IPS DF 4.7 (cell line): ENCODE results near the gene CNTNAP2.
"Not testable (repeated sequence)": the region's sequence is repeated elsewhere in the genome, so short reads cannot be mapped to it uniquely, and the experiment has no call there.

Experiments
- DNase-seq: peaks from one replicate; pipeline ENCODE4 v3.0.0-alpha.2; 2013; ENCODE audit warnings: low spot score; ENCODE audit errors: extremely low read depth

Gene CNTNAP2

DNA sequence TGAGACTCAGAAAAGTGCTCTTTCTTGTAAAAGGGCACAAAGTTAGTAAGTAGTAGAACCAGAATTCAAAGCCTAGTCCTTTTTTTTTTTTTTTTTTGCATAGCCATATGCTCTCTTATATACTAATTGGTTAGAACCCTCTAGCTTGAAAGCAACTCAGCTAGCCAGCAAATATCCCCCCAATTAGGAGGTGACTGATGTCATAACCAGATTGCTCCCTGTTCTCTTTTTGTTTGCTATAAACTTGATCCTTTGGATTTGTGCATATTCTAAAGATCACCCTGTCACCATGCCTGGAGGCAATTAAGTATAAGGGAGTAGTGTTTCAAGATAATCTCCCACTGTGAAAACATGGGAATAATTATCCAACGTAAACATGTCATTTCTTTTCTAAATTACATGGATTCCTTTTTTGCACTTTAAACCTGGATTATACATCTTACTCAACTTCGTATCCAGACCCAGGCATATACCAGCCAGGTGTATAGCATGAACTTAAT is 963.4 kb downstream of the CNTNAP2 start:
- DNase-seq, result no peak

DNA sequence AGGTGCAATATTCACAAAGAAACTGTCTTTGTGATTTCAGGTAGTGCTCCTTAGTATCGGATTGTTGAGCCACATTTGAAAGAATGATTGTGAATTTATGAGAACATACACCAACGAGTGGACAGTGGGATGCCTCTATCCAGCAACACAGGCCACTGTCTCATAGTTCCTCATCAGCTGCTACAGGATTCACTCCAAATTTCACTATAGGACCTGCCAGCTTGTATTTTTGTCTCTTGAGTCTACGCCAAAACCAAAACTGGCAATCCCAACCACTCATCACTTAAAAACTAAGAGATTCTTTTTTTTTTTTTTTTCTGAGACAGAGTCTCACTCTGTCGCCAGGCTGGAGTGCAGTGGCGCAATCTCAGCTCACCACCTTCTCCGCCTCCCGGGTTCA is 964.5 kb downstream of the CNTNAP2 start:
- no peak for DNase-seq

DNA sequence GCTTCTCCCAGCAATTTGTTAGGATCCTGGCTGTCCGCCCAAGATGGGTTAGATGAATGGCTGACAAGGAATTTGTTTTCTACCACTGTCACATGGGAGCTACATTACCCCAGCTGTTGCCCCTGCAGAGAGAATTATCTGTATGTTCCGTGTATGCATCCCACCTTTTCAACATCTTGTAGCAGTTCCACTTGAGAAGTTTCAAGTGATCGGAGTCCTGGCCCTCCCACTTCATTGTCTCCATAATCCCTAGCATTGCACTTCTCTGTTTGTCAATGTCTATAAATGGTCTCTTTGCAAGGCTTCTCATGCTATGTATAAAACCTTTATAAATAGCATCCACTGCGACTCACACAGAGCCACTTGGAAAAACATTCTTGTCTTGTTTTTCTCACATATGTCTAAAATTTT is 972.5 kb downstream of the CNTNAP2 start:
- no peak for DNase-seq

DNA sequence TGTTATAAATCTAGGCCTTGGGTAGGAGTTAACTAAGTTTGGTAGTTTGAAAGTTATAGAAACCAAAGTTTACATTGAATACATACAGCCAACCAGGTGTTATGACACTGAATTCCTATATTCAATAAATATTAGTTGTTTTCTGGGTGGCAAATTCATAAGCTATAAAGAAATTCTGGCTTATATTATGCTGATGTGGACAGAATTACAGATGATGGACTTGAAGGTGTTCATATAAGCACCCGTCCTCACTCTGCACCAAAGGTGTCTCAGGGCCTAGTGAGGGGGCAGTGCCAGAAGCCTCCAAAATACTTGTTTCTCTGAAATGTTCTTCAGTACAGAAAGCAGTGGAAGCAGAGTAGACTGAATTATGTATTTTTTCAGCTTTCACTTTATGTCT is 973.0 kb downstream of the CNTNAP2 start:
- no peak for DNase-seq

DNA sequence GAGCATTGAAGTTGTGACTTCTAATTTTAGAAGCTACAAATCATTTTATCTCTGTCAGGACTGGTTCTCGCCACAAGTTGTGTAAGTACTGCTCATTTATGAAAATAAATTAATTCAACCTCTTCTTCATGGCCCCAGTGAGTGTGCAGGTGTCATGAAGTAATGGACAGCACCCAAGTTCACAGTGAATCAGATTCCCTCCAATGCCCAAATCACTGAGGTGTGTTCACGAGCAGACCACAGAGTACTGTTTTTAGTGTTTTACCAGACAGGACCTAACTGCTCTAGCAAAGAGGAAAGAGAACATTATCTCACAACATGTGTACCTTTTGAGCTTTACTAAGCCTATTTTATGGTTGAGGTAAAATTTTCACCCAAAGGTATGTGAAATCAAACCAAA is 980.0 kb downstream of the CNTNAP2 start:
- no peak for DNase-seq

DNA sequence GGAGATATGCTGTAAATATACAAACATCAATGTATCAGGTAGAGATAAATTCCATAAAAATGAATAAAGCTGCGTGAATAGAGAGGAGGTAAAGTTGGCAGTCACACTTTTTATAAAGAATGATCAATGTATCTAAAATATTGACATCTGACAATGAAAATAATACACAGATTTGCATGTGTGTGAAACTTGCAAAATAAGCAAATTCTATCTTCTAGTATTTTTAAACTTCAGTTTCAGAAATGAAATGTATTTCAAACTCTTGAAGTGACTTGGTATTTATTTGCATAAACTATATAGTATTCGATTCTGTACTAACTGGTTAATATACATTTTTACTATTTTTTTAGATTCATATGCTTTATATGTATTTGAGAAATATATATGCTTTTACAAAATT is 986.6 kb downstream of the CNTNAP2 start:
- DNase-seq, result no peak

DNA sequence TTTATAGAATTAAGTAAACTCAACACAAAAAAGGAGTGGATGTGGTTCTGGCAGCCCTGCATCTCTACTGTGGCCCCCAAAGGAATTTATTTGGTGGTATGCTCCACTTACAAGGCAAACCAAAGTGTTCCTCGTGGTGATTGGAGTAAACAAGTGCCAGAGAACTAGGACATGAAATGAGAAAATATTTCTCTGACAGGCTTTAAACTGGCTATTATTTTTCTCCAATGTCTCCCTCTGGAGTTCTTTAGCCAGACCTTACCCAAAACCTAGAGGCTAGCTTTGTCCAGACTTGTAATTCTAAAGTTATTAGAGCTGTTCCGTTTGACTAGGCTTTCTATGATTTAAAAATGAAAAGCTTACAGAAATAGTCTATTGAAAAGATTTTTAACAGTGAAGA is 990.1 kb downstream of the CNTNAP2 start:
- no peak for DNase-seq

DNA sequence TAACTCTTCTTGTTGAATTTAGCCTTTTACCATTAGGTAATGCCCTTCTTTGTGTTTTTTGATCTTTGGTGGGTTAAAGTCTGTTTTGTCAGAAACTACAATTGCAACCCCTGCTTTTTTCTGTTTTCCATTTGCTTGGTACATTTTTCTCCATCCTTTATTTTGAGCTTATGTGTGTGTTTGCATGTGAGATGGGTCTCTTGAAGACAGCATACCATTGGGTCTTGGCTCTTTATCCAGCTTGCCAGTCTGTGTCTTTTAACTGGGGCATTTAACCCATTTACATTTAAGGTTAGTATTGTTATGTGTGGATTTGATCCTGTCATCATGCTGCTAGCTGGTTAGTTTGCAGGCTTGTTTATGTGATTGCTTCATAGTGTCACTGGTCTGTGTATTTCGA is 997.9 kb downstream of the CNTNAP2 start:
- not testable (repeated sequence) for DNase-seq

DNA sequence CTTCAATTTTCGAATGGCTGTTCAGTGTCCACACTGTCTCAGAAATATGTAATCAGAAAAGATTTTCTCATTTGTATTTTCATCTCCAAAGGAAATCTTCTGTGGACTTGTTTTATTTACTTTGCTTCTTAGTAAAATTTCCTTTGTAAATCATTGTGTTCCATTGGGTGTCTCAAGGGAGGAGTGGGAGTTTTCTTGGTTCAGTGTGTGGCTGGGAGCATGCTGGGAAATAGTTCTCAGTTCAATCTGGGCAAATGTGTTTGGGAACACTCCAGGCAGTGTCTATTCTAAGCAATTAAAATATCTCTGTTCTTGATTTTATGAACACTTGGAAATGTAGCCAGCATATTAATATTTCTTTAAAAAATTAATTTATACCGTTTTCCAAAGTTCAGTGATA is 1019.8 kb downstream of the CNTNAP2 start:
- no peak for DNase-seq

DNA sequence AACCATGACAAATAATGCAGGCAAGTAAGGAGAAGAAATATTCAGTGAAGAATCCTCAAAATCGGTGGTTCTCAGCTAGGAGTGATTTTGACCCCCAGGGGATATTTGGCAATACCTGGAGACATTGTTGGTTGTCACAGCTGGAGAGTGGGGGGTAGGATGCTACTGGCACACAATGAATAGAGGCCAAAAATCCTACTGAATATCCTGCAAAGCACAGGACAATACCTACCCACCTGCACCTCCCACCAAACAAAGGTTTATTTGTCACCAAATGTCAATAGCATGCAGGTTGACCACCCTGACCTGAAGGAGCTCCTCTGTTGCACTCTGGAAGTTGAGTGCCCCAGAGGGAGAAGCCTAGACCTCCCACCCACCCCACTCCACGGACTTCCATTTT is 1028.6 kb downstream of the CNTNAP2 start:
- DNase-seq, result no peak

DNA sequence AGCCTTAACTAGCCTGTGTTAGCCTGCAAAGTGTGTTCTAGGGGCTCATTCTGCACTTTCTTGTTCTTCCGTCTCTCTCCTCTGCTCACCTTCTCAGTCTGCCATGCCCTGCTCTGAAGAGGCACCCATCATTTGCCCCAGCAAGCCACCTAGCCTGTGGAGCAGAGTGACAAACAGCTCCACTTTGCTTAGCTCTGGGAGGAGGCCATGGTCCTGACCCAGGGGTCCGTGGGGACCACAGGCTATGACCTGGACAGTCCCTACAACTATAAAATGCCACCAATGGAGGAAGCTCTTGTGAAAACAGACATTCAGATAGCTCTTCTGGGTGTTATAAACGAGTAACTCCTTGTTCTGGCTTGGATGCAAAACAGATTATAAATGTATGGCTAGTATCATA is 1029.6 kb downstream of the CNTNAP2 start:
- DNase-seq, result no peak

DNA sequence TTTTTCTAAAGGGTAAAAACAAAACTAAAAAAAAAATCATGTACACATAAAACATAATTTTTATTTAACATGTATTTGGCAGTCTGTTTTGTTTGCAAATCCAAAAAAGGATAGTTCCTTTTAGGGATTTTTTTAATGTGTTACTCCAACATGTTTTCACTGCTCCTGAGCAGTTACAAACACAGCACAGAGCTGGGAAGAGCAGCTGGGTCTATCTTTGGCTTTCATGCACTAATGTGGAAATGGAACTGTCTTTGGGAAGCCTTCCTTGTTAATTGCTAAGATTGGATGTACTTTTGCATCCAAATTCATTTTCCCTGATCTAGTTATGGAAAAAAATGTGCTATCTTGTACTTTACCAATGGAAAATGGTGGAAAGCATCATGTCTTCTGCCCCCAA is 1035.1 kb downstream of the CNTNAP2 start:
- no peak for DNase-seq

DNA sequence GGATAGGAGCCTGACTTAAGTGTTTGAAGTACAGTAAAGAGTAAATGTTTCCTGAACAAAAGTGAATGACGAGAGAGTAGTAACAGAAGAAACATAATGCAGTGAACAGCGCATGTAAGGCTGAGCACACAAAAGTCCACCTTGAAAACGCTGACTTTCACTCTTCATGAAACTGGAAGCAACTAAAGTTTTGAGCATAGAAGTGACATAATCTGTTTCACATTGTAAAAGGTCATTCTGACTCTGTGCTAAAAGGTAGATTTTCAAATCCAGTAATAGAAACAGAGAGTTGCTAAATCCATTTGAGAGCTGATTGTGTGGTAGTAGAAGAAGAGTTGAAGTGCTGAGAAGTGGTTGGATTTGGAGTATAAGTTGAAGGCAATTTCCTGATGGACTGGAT is 1037.0 kb downstream of the CNTNAP2 start:
- no peak for DNase-seq

DNA sequence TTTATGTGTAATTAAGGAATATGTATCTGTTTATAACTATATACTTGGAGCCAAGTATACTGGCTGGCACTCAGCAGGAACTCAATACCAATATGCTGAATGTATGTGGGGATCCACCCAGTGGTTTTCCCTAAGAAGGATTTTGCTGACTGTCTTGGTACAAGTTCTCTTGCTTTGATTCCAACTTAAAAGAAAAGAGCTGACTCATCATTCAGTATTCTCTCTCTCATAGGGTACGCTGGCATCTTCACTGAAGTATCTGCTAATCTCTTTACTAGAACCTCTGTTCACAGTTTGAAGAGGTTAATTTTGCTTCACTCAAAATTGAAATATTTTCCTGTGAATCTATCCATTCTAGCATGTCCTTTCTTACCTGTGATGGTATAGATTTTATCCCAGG is 1044.8 kb downstream of the CNTNAP2 start:
- no peak for DNase-seq

DNA sequence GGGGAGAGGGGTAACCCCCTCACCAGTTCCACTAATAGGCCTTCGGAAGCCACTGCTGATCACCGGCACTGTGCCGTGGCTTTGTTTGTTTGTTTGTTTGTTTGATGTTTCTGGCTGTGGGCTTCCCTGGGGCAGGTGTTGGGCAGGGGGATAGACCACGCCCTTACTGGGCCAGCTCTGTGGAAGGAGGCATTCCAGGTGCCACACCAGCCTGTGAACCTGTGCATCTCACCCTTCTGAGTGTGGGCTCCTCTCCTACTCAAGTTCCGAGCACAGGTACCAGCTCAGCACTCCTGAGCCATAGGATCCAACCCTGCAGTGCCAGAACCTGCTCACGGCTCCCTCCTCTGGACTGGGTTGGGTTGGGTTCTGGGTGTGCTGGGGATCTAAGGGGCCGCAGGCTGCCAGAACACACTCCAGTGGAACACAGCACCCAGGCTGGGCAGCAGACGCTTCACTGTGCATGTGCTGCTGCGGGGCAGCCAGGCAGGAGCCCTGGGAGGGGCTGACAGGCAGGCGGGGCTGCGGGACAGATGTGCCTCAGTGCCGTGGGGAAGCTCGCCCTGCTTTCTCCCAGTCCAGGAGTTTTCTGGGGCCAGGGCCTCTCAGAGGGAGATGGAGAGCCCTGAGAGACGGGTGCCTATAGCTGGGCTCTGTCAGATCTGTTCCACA is 1053.9 kb downstream of the CNTNAP2 start:
- DNase-seq, result no peak

DNA sequence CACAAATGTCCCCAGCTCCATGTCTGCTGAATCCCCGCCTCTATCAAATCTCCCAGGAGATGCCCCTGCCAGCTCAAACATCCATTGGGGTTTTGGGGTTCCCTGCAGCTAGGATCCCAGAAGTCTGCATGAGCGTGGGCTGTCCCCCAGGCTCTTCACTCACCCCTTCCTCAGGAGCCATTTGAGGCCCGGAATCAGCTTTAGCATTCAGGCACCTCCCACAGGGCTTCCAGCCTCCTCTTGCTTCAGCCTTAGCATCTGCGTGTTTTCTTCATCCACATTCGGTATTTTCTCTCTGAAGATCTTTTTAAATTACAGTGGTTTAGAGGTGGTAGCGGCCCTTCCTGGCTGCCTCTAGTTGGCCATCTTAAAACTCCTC is 1054.4 kb downstream of the CNTNAP2 start:
- DNase-seq, result no peak

DNA sequence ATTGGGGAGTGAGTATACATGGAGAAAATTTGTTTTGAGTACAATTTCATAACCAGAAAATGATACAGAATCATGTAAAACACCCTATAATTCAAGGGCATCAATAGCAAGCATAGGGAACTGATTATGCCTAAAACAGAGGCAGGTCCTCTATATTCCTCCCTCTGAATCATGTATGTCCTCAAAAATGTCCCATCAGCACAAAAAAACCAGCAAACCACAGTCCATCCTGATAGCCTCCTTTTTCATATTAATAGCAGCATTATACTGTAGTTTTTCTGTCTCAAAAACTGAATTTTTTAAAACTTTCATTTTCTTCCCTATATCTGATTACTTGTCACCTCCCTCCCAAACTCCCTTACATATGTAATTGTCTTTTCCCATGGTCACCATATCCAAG is 1057.3 kb downstream of the CNTNAP2 start:
- no peak for DNase-seq

DNA sequence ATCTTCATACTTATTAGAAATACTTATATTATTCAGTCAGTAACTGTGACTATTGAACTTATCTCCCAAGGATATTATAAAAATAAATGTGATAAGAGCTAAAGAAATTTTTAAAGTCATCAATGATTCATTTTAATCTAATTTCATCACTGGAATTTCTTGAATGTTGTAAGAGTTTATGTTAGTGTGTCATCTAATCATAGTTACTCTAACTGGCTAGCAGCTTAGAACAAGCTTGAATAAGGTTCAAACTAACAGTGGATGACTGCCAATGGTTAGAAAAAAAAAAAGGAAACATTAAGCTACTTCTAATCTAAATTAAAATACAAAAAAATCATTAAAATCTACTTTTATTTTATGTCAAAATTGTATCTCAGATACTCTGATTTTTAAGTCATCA is 1066.3 kb downstream of the CNTNAP2 start:
- no peak for DNase-seq

DNA sequence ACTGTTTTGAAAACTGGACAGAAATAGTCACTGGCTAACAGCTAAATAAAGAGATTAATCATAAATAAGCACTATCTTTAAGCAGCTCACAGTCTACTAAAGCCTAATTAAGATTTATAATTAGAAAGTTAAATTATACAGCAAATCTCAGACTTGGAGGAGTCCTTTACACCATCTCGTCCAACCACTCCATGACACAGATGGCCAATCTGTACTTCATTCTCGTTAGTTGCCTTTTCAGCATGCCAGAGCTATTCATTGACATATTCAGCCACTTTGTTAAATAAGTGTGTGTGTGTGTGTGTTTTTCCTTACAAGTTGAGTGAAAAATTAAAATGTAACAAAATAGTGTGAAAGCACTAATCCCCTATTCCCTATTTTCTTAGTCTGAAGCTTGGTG is 1066.7 kb downstream of the CNTNAP2 start:
- DNase-seq, result no peak

DNA sequence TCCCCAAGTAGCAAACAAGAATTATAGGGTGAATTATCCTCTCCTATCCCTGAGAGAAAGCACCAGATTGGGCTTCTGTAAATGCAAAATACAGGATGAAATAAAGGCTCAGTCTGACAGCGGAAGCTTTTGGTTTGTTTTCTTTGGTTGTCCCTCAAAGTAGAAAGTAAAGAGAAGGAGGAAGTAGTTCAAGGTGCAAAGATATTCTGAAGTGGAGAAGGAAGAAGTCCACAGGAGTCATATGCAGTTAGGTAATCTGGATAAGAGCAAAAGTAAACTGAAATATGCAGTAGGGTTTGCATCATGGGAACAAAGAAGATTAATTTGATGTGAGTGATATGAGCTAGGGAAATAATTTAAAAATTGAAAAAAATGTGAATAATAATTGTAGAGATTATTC is 1071.9 kb downstream of the CNTNAP2 start:
- no peak for DNase-seq

DNA sequence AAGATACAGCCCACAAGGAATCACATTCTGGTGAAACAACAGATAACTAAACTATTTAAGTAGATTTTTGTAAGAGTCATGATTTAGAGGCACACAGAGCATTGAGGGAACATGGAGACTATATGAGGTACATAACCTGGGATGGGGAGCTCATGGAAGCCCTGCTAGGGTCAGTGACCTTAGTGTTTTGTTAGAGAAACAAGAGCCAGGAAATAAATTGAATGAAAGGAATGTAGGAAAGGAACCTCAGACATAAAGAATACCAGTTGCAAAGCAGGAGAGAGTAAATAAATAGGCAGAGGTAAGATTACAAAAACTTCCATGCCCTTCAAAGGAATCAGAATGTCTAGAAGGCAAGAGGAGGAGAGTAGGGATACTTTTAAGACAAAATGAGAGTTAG is 1076.9 kb downstream of the CNTNAP2 start:
- no peak for DNase-seq

DNA sequence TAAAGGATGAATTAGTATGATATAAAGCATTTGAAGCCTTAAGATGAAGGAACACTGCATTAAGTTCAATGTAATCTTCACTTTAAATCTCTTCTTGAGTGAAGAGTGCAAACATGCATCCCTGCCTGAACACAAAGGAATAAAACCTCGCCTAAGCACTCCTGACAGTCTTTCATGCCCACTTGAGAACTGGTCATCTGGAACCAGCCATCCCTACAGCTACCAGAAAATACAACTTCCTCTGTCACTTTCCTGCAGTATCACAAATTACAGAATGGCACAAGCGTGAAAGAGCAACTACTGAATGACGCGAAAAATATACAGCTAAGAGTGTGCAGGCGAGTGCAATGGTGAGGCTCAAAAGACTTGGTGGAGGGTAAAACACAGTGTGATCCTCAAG is 1079.9 kb downstream of the CNTNAP2 start:
- no peak for DNase-seq

DNA sequence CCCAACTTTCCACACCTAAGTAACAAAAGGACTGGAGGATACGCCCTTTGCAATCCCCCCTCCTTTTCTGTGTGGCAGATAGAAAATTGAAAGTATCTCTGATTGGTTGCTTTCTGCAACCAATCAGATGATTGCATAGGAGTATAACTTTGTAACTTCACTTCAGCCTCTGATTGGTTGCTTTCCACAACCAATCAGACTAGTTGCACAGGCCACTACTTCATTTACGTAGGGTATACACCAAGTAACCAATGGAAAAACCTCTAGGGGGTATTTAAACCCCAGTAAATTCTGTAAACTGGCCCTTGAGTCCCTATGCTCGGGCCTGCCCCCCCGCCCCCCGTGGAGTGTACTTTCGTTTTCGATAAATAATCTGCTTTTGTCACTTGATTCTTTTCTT is 1080.4 kb downstream of the CNTNAP2 start:
- DNase-seq, result no peak

DNA sequence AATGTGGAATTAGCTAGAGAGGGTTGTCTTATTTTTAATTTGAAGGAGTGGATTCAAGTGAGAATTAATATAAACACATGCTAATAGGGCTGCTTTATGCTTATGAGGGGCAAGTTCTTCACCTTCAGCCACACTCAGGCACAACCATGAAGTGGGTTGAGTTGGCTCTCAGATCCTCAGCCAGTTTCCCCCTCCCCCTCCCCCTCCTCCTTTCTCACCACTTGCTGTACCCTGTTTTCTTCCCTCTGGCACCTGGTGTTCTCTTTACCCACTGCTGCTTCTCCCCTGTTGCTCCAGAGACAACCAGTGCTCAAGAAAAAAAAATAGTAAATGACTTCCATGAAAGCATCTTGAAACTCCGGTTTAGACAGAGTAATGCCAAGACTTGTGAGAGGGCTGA is 1083.3 kb downstream of the CNTNAP2 start:
- no peak for DNase-seq
